BJ (cell line): ENCODE data around the gene VEZT. TPM values are rescaled to one million over a fixed set of nuclear protein-coding genes. Genes with fewer than 3 reads are reported as not detected.

ENCODE experiments used
- CTCF ChIA-PET: fragments of 350-600 bp; formaldehyde crosslinking; extraction: SDS; loops from one replicate; lab custom pipeline; 2021; ENCODE audit warnings: antibody characterized with exemption, inconsistent platforms; lab: Yijun Ruan, JAX
- POLR2A ChIA-PET: fragments of 300-600 bp; sonication (Branson Sonifier 250); formaldehyde crosslinking; extraction: SDS; loops from one replicate; lab custom pipeline; 2021; ENCODE audit warnings: antibody characterized with exemption; lab: Charles Lee
- DNase-seq: peaks from one replicate; pipeline ENCODE4 v3.0.0-alpha.2; 2011; ENCODE audit warnings: low read depth
- H3K27me3 ChIP-seq: 2 replicates; pipeline ENCODE4 v1.6.0; 2011; ENCODE audit warnings: low read length; ENCODE audit not compliant: control insufficient read depth, insufficient read depth
- H3K36me3 ChIP-seq: 2 replicates; pipeline ENCODE4 v1.5.1; 2011; ENCODE audit warnings: low read length; ENCODE audit not compliant: control insufficient read depth, insufficient read depth
- H3K4me3 ChIP-seq: 2 replicates; pipeline ENCODE4 v1.5.1; 2011; ENCODE audit warnings: low read depth, mild to moderate bottlenecking, control low read depth, low read length
- polyA plus RNA-seq: library from polyadenylated mRNA; depleted of rRNA; stranded (reverse); fragments of >200 nt; gene quantifications from 2 replicates; pipeline ENCODE4 v1.2.3, GENCODE V29; 2011
- TF ChIP-seq, protein P1 (sequence below): IDR thresholded peaks from 2 replicates; pipeline ENCODE4 v1.5.1; 2011; ENCODE audit warnings: low read depth, mild to moderate bottlenecking, control low read depth, inconsistent platforms, low read length, moderate library complexity; ENCODE audit not compliant: insufficient read depth

Gene VEZT
- polyA plus RNA-seq, 1 experiment = 50.6 TPM

DNA sequence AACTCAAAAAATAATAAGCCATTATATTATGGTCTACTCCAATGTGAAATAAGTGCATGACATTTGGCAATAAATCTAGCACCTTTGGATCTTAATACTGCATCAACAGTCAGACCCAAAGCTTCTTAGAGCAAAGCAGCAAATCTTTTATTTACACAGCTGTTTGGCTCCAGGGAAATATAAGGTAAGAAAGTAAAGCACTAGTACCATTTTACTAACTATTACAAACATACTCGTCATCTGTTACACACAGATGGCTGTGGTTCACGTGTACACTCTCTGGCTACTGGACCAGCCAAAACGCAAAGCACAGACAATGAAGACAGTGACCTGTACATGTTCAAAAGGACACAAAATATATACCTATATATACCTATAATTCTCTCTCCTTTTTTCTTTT, 3.1 kb upstream of the VEZT start:
- Histone ChIP-seq H3K4me3 (no peak overlapping the region), H3K27me3 (no peaks in the 10 kb centered on the region), H3K36me3 (no peaks in the 10 kb centered on the region)
- TF ChIP-seq, protein P1, sequence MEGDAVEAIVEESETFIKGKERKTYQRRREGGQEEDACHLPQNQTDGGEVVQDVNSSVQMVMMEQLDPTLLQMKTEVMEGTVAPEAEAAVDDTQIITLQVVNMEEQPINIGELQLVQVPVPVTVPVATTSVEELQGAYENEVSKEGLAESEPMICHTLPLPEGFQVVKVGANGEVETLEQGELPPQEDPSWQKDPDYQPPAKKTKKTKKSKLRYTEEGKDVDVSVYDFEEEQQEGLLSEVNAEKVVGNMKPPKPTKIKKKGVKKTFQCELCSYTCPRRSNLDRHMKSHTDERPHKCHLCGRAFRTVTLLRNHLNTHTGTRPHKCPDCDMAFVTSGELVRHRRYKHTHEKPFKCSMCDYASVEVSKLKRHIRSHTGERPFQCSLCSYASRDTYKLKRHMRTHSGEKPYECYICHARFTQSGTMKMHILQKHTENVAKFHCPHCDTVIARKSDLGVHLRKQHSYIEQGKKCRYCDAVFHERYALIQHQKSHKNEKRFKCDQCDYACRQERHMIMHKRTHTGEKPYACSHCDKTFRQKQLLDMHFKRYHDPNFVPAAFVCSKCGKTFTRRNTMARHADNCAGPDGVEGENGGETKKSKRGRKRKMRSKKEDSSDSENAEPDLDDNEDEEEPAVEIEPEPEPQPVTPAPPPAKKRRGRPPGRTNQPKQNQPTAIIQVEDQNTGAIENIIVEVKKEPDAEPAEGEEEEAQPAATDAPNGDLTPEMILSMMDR = no peak
- DNase-seq = no peak
- ChIA-PET POLR2A (no interaction called here), CTCF (interaction anchor here (4.9 kb wide), 1 partner anchor 98 kb away, joined by 34 read pairs; no protein-coding TSS in a partner anchor)

GRCh38 chr12:95215949-95216348, 1.7 kb upstream of the VEZT start:
- no peaks in the 10 kb centered on the region for H3K36me3 ChIP-seq
- DNase-seq = no peak
- ChIA-PET POLR2A (interaction anchor here (0.7 kb wide), 1 partner anchor 30 kb away, joined by 7 read pairs; no protein-coding TSS in a partner anchor), CTCF (interaction anchor here (2.5 to 4.9 kb wide), 2 partner anchors 99 to 121 kb away, joined by 11 to 34 read pairs; no protein-coding TSS in a partner anchor)
- H3K27me3 ChIP-seq = no peaks in the 10 kb centered on the region
- TF ChIP-seq, protein P1 = no peak
- peak overlapping the region; percentile 81 for H3K4me3 ChIP-seq

DNA sequence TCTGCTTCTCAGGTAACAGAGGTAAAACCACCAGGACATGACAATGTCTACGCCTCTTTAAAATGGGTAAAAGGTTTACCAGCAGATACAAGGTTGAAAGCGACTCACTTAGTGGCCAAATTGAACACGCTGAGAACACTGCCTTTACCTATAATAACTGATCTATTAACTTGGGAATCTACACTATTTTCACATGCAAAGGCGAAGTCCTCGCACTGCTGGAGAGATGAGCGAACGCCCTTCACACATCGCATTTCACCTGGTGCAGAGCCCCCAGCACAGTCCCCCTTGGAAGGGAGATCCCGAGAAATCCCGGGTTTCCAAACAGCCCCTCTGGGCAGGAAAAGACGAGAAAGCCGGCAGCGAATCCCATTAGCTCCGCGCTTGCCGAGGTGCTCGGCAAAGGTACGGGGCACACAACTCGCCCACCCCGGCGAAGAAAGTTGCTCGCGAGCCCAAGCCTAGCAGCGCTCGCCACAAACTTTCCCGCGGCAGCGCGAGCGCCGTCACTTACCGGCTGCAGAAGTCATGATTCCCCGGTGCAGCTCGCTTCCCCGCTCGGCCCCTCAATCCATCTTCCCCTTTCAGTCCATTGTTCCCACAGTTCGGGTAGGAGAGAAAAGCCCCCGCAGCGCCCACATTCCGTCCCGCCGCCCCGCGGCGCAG, 763 bp upstream of the VEZT start:
- DNase-seq = no peak
- ChIA-PET CTCF (interaction anchor here (0.6 to 4.9 kb wide), 8 partner anchors 12 to 133 kb away, joined by 3 to 34 read pairs (median 4); no protein-coding TSS in a partner anchor), POLR2A (interaction anchor here (0.6 to 0.7 kb wide), 3 partner anchors 60 to 347 kb away, joined by 3 to 10 read pairs (median 4); partner anchors contain the start of gene METAP2)
- no peaks in the 10 kb centered on the region for H3K36me3 ChIP-seq
- TF ChIP-seq, protein P1 = no peak
- H3K4me3 ChIP-seq = peak overlapping the region; percentile 81
- H3K27me3 ChIP-seq = no peaks in the 10 kb centered on the region

DNA sequence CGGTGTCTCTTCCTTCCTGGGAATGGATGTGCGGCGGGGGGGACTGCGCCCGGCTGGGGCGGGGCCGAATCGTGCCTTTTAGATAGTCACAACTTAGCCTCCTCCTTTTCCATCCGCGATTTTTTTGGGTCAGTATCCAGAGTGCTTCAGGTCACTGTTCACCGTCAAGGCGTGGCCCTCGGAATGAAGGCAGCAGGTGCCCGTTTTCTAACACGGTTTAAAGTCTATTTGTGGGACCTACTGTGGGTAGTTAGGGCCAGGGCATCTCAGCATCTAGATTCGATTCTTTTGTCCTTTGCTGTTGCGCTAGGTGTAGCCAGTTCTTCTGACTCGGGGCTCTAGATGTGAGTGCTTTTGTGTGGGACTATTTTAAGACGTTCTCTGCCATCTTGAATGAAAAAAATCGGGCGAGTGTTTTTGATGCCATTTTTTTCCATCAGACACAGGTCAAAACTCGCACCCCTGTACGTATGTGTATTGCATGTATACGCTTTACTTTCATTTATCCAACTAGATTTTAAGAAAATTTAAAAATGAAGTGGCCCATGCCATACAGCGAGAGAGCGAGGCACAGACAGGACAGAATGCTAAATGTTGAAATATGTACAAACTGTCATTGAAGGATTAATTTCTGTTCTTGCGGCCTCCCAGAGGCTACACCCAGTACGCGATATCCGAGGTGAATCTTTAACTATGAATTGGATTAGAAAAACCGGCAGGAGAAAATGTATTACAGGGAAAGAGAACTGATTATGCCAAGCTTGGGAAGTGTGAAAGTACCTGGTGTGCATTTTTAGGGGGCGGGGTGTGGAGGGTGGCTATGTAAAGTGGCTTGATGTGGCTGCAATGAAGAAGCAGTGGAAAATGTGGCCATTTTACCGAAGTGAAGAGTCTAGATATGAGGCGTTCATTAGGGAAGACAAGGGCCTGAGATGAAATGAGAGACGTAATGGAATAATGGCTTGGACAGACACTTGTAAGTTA, 835 bp downstream of the VEZT start:
- no peaks in the 10 kb centered on the region for H3K27me3 ChIP-seq
- TF ChIP-seq, protein P1 = no peak
- no peaks in the 10 kb centered on the region for H3K36me3 ChIP-seq
- ChIA-PET CTCF (interaction anchor here (0.7 to 4.9 kb wide), 6 partner anchors 12 to 118 kb away, joined by 3 to 34 read pairs (median 6); no protein-coding TSS in a partner anchor), POLR2A (no interaction called here)
- DNase-seq = no peak
- H3K4me3 ChIP-seq = peak overlapping the region; percentile 81

DNA sequence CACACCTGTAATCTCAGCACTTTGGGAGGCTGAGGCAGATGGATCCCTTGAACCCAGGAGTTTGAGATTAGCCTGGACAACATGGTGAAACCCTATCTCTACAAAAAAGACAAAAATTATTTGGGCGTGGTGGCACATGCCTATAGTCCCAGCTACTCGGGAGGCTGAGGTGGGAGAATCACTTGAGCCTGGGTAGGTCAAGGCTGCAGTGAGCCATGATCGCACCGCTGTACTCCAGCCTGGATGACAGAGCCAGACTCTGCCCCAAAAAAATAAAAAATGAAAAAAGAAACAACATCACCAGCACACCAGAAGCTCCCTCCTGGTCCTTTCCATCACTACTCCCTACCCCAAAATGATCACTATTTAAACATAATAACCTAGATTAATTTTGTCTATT, 2.6 kb downstream of the VEZT start:
- no peaks in the 10 kb centered on the region for H3K27me3 ChIP-seq
- no peaks in the 10 kb centered on the region for H3K36me3 ChIP-seq
- H3K4me3 ChIP-seq = no peak overlapping the region
- CTCF ChIA-PET = interaction anchor here (1.0 kb wide), 1 partner anchor 114 kb away, joined by 3 read pairs; no protein-coding TSS in a partner anchor
- DNase-seq = no peak
- POLR2A ChIA-PET = no interaction called here
- TF ChIP-seq, protein P1 = no peak
